ENCODE results near the gene ARHGEF18. TPM values are rescaled to one million over a fixed set of nuclear protein-coding genes. Genes with fewer than 3 reads are reported as not detected.

Gene ARHGEF18
- total and polyA plus RNA-seq, 2 of the 13 experiments (the other 11 are each of a cell fraction or from before 2014, with no cell fraction given): 4.2 to 17.5 TPM

GRCh38 chr19:7377196-7377595, 28.5 kb downstream of the ARHGEF18 start:
- Histone ChIP-seq H3K27me3 (ENCODE audit: control insufficient read depth in 1 of 2, insufficient read depth in 2 of 2, low read length in 2 of 2) (peaks cover 3 to 10% of the 10 kb centered on the region in 2 experiments; a peak in 2 of 5 replicates), H3K9ac (ENCODE audit: insufficient read depth, low read depth, low read length) (no peak overlapping the region), H3K9me3 (ENCODE audit: low read length) (no peaks in the 10 kb centered on the region), H3K4me3 (replicated peaks in 1 of 3; ENCODE audit: insufficient read depth in 1 of 3, low read depth in 2 of 3, low read length in 3 of 3) (no peak overlapping the region), H3K4me2 (ENCODE audit: low read depth, low read length) (no peak overlapping the region), H3K36me3 (replicated peaks in 1 of 2; ENCODE audit: control insufficient read depth in 1 of 2, insufficient read depth in 2 of 2, low read length in 2 of 2) (no peaks in the 10 kb centered on the region), H3K4me1 (ENCODE audit: insufficient read depth, low read length) (peaks cover 12% of the 10 kb centered on the region), H3K79me2 (ENCODE audit: insufficient read depth, low read length) (no peaks in the 10 kb centered on the region), H4K20me1 (ENCODE audit: insufficient read depth, low read length) (no peaks in the 10 kb centered on the region), H2AFZ (ENCODE audit: low read length) (no peak overlapping the region), H3K27ac (ENCODE audit: extremely low read length, insufficient read depth, low read length) (no peak overlapping the region)
- in situ Hi-C loops (cut with HindIII; ENCODE audit: extremely low pct_ligation_motif_present, low pct_unique_long_range_greater_than_20kb): no loop called here
- POLR2A ChIA-PET: no interaction called here
- no peak for FAIRE-seq
- CTCF ChIA-PET (ENCODE audit: low intra/inter-chr PET ratio, low total read pairs): no interaction called here
- WGBS (ENCODE audit: low lambda C conversion rate): 50% methylated on average over 7 of the region's 7 CpGs
- no peak for DNase-seq (ENCODE audit: low spot score)
- intact Hi-C loops (cut with micrococcal nuclease; ENCODE audit: unreplicated experiment): no loop called here
- no TSS peak for BruUV-seq (replicated peaks)
- ATAC-seq: no peak
- TF ChIP-seq ZNF720 (CRISPR knock-in tag; IDR thresholded peaks at IDR 0.05) (no peak), ZNF749 (CRISPR knock-in tag; IDR thresholded peaks at IDR 0.05; ENCODE audit: borderline replicate concordance) (no peak), ZFP41 (CRISPR knock-in tag; IDR thresholded peaks at IDR 0.05; ENCODE audit: borderline replicate concordance) (no peak), ZNF780A (CRISPR knock-in tag; IDR thresholded peaks at IDR 0.05) (no peak), ZFP36 (IDR thresholded peaks at IDR 0.05; ENCODE audit: borderline replicate concordance, low read depth, low read length, partially characterized antibody) (no peak), ETV6 (CRISPR knock-in tag; conservative IDR thresholded peaks at IDR 0.05) (no peak), NFYC (CRISPR knock-in tag; IDR thresholded peaks at IDR 0.05) (no peak), NFIC (IDR thresholded peaks at IDR 0.05; ENCODE audit: low read length) (no peak), FOXK2 (IDR thresholded peaks at IDR 0.05) (no peak)
- TF ChIP-seq, protein P1, sequence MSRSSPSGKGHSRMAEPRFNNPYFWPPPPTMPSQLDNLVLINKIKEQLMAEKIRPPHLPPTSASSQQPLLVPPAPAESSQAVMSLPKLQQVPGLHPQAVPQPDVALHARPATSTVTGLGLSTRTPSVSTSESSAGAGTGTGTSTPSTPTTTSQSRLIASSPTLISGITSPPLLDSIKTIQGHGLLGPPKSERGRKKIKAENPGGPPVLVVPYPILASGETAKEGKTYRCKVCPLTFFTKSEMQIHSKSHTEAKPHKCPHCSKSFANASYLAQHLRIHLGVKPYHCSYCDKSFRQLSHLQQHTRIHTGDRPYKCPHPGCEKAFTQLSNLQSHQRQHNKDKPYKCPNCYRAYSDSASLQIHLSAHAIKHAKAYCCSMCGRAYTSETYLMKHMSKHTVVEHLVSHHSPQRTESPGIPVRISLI (CRISPR knock-in tag; IDR thresholded peaks at IDR 0.05; ENCODE audit: borderline replicate concordance): no peak
- TF ChIP-seq, protein P2, sequence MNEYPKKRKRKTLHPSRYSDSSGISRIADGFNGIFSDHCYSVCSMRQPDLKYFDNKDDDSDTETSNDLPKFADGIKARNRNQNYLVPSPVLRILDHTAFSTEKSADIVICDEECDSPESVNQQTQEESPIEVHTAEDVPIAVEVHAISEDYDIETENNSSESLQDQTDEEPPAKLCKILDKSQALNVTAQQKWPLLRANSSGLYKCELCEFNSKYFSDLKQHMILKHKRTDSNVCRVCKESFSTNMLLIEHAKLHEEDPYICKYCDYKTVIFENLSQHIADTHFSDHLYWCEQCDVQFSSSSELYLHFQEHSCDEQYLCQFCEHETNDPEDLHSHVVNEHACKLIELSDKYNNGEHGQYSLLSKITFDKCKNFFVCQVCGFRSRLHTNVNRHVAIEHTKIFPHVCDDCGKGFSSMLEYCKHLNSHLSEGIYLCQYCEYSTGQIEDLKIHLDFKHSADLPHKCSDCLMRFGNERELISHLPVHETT (CRISPR knock-in tag; conservative IDR thresholded peaks at IDR 0.05): no peak

Measured in HepG2 (cell line).